Keratinocyte (primary cell): ENCODE measurements around the gene DPAGT1. TPM values are rescaled to one million over a fixed set of nuclear protein-coding genes. Genes with fewer than 3 reads are reported as not detected.
"Not testable (repeated sequence)": the region's sequence is repeated elsewhere in the genome, so short reads cannot be mapped to it uniquely, and the experiment has no call there.

ENCODE experiments used
- DNase-seq: peaks from one replicate; pipeline ENCODE4 v3.0.0-alpha.2; 2011; ENCODE audit warnings: low read depth, missing footprints, low spot score
- FAIRE-seq: peaks from 2 replicates; lab custom pipeline; 2011; peaks lifted over from hg19 to GRCh38; lab: Jason Lieb, UNC
- H2AFZ ChIP-seq: 2 replicates; pipeline ENCODE4 v1.6.0; 2012; ENCODE audit warnings: low read length, control low read depth, inconsistent platforms; ENCODE audit not compliant: control insufficient read depth
- H3K27ac ChIP-seq: 2 replicates; pipeline ENCODE4 v1.5.1; 2011; ENCODE audit warnings: low read length; ENCODE audit not compliant: control insufficient read depth, insufficient read depth
- H3K27me3 ChIP-seq: 3 replicates; pipeline ENCODE4 v1.6.0; 2011; ENCODE audit warnings: low read length; ENCODE audit not compliant: control insufficient read depth, insufficient read depth; ENCODE audit errors: extremely low read depth
- H3K36me3 ChIP-seq, 2 experiments: 2 replicates in 1 of 2; 3 replicates in 1 of 2; pipeline ENCODE4 v1.5.1; 2011; ENCODE audit warnings: low read length in 2 of 2, mild to moderate bottlenecking in 1 of 2; ENCODE audit not compliant: control insufficient read depth in 2 of 2, insufficient read depth in 2 of 2; ENCODE audit errors: extremely low read depth in 1 of 2
- H3K4me1 ChIP-seq: 3 replicates; pipeline ENCODE4 v1.5.1; 2011; ENCODE audit warnings: low read length; ENCODE audit not compliant: control insufficient read depth, insufficient read depth; ENCODE audit errors: extremely low read depth
- H3K4me2 ChIP-seq: 3 replicates; pipeline ENCODE4 v1.6.0; 2011; ENCODE audit warnings: low read depth, low read length; ENCODE audit not compliant: control insufficient read depth, insufficient read depth; ENCODE audit errors: extremely low read depth
- H3K4me3 ChIP-seq, 3 experiments: fragments of 200-600 bp in 1 of 3; sonication (generic) in 1 of 3; 2 replicates in 2 of 3; 3 replicates in 1 of 3; pipeline ENCODE4 v1.5.1; 2011 to 2016; ENCODE audit warnings: low read length in 3 of 3, mild to moderate bottlenecking in 3 of 3, control low read depth in 2 of 3, inconsistent platforms in 1 of 3, low read depth in 1 of 3, mixed read lengths in 1 of 3, mixed run types in 1 of 3, moderate library complexity in 1 of 3; ENCODE audit not compliant: control insufficient read depth in 2 of 3, insufficient read depth in 2 of 3; ENCODE audit errors: extremely low read depth in 1 of 3
- H3K79me2 ChIP-seq: 2 replicates; pipeline ENCODE4 v1.6.0; 2012; ENCODE audit warnings: low read length; ENCODE audit not compliant: control insufficient read depth, insufficient read depth
- H3K9ac ChIP-seq: 3 replicates; pipeline ENCODE4 v1.6.0; 2011; ENCODE audit warnings: low read length; ENCODE audit not compliant: control insufficient read depth, insufficient read depth; ENCODE audit errors: extremely low read depth
- H3K9me1 ChIP-seq: 3 replicates; pipeline ENCODE4 v1.6.0; 2011; ENCODE audit warnings: low read length; ENCODE audit not compliant: control insufficient read depth, insufficient read depth; ENCODE audit errors: extremely low read depth
- H3K9me3 ChIP-seq: 2 replicates; pipeline ENCODE4 v1.5.1; 2012; ENCODE audit warnings: low read depth, low read length; ENCODE audit not compliant: control insufficient read depth
- H4K20me1 ChIP-seq: 3 replicates; pipeline ENCODE4 v1.6.0; 2011; ENCODE audit warnings: low read length; ENCODE audit not compliant: control insufficient read depth, insufficient read depth; ENCODE audit errors: extremely low read depth
- CTCF ChIP-seq, 3 experiments: IDR thresholded peaks in 1 of 3; conservative IDR thresholded peaks in 1 of 3; optimal IDR thresholded peaks in 1 of 3; 2 replicates in 2 of 3; 3 replicates in 1 of 3; pipeline versions ENCODE3 to v1.5.1; 2011; ENCODE audit warnings: low read length in 3 of 3, mild to moderate bottlenecking in 3 of 3, moderate library complexity in 2 of 3, control low read depth in 1 of 3, inconsistent platforms in 1 of 3; ENCODE audit not compliant: insufficient read depth in 2 of 3; ENCODE audit errors: extremely low read depth in 1 of 3
- EZH2 ChIP-seq: IDR thresholded peaks from one replicate; pipeline ENCODE4 v1.6.1; 2012; ENCODE audit warnings: inconsistent platforms, mild to moderate bottlenecking, low read length, moderate library complexity
- dilution Hi-C: fragments of 300-500 bp; cut with MboI; formaldehyde crosslinking; loops from one replicate; pipeline ENCODE4 v1.7.0; 2020; ENCODE audit warnings: low sequenced_read_pairs; ENCODE audit not compliant: extremely low pct_ligation_motif_present
- polyA plus RNA-seq, 5 experiments: library from polyadenylated mRNA; depleted of rRNA in 3 of 5; stranded (reverse) in 3 of 5; stranded (forward) in 1 of 5; unstranded in 1 of 5; fragments of >200 nt; gene quantifications; 1 replicate in 1 of 5; 2 replicates in 3 of 5; 3 replicates in 1 of 5; pipeline versions ENCODE4 v1.2.1 to v1.2.3, GENCODE V29; 2011 to 2012; ENCODE audit warnings: missing spikeins in 2 of 5, low read depth in 1 of 5, low replicate concordance in 1 of 5

DPAGT1 gene
- polyA plus RNA-seq, 1 donor (not counting 4 experiments of a cell fraction or from before 2014, with no cell fraction given): 59.7 TPM

DNA sequence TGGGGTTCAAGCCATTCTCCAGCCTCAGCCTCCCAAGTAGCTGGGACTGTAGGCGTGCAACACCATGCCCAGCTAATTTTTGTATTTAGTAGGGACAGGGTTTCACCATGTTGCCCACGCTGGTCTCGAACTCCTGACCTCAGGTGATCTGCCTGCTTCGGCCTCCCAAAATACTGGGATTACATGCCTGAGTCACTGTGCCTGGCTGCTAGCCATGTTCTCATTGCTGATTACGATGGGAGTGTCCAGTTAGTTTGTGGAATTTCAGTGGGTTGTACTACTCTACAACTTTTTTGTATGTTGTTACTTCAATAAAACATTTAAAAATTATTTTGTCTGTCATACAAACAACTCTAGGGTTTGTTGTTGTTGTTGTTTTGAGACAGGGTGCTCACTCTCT, 38.9 kb downstream of the DPAGT1 start:
- TF ChIP-seq EZH2 (no peak), CTCF (optimal IDR thresholded peaks at IDR 0.05 in 1 of 3, IDR thresholded peaks at IDR 0.05 in 1 of 3, conservative IDR thresholded peaks at IDR 0.05 in 1 of 3; ENCODE audit: extremely low read depth in 1 of 3, insufficient read depth in 2 of 3, low read length in 3 of 3) (no peak)
- Histone ChIP-seq H3K9me3 (no peaks in the 10 kb centered on the region), H3K36me3 (no peaks in the 10 kb centered on the region), H3K27me3 (no peaks in the 10 kb centered on the region), H3K4me3 (no peak overlapping the region), H2AFZ (no peak overlapping the region), H3K9me1 (no peaks in the 10 kb centered on the region), H3K9ac (no peak overlapping the region), H3K79me2 (peaks cover 9% of the 10 kb centered on the region), H3K4me1 (peaks cover 9% of the 10 kb centered on the region), H4K20me1 (no peaks in the 10 kb centered on the region), H3K4me2 (no peak overlapping the region), H3K27ac (no peak overlapping the region)
- no peak for DNase-seq
- dilution Hi-C loops: no loop called here
- no peak for FAIRE-seq

DNA sequence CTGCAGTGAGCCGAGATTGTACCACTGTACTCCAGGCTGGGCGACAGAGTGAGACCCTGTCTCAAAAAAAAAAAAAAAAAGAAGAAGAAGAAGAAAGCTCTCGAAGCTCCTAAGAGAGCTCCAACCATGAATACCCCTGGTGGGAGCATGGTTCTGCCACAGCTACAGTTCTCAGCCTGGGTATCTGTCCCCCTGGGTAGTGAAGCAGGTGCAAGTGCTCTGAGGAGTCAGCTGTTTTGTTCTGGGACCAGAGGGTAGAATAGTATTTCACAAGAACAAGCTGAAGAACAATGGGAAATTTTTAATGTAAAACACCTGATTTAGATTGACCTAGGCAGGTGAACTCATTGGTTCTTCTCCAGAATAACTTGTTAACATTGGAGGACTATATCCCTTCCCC, 40.4 kb downstream of the DPAGT1 start:
- no peak overlapping the region for H3K9ac ChIP-seq
- no peaks in the 10 kb centered on the region for H4K20me1 ChIP-seq
- no peaks in the 10 kb centered on the region for H3K27me3 ChIP-seq
- H3K4me2 ChIP-seq: no peak overlapping the region
- TF ChIP-seq EZH2 (no peak), CTCF (optimal IDR thresholded peaks at IDR 0.05 in 1 of 3, IDR thresholded peaks at IDR 0.05 in 1 of 3, conservative IDR thresholded peaks at IDR 0.05 in 1 of 3; ENCODE audit: extremely low read depth in 1 of 3, insufficient read depth in 2 of 3, low read length in 3 of 3) (no peak)
- no peaks in the 10 kb centered on the region for H3K36me3 ChIP-seq
- DNase-seq (no peak), FAIRE-seq (no peak)
- no peaks in the 10 kb centered on the region for H3K9me3 ChIP-seq
- H3K4me1 ChIP-seq: peaks cover 6% of the 10 kb centered on the region
- H2AFZ ChIP-seq: no peak overlapping the region
- dilution Hi-C loops: no loop called here
- H3K9me1 ChIP-seq: no peaks in the 10 kb centered on the region
- H3K79me2 ChIP-seq: peaks cover 10% of the 10 kb centered on the region
- no peak overlapping the region for H3K27ac ChIP-seq
- H3K4me3 ChIP-seq: no peak overlapping the region

DNA sequence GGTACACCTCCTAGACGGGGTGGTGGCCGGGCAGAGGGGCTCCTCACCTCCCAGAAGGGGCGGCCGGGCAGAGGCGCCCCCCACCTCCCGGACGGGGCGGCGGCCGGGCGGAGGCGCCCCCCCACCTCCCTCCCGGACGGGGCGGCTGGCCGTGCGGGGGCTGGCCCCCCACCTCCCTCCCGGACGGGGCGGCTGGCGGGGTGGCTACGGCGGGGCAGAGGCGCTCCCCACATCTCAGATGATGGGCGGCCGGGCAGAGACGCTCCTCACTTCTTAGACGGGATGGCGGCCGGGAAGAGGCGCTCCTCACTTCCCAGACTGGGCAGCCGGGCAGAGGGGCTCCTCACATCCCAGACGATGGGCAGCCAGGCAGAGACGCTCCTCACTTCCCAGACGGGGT, 42.5 kb downstream of the DPAGT1 start:
- H3K27me3 ChIP-seq, H3K4me2 ChIP-seq, H3K9me3 ChIP-seq, DNase-seq, H3K9me1 ChIP-seq, dilution Hi-C loops, H4K20me1 ChIP-seq, H3K9ac ChIP-seq, H3K27ac ChIP-seq, FAIRE-seq, H2AFZ ChIP-seq, H3K4me3 ChIP-seq: not testable (repeated sequence)
- Histone ChIP-seq H3K4me1 (peaks cover 11% of the 10 kb centered on the region), H3K79me2 (peaks cover 29% of the 10 kb centered on the region), H3K36me3 (peaks cover 13 to 15% of the 10 kb centered on the region in 2 experiments)
